CD14-positive monocyte (primary cell): ENCODE results near the gene OCEL1. TPM values are rescaled to one million over a fixed set of nuclear protein-coding genes. Genes with fewer than 3 reads are reported as not detected.

ENCODE experiments used
- DNase-seq, 3 donors: peaks; one replicate each; pipeline ENCODE4 v3.0.0-alpha.2; 2011 to 2022
- H2AFZ ChIP-seq: 2 replicates; pipeline ENCODE4 v1.6.0; 2012; ENCODE audit warnings: mild to moderate bottlenecking, low read depth, low read length, inconsistent platforms; ENCODE audit not compliant: insufficient read depth, poor library complexity, severe bottlenecking
- H3K27ac ChIP-seq, 2 donors: 1 replicate in 1 of 2; 2 replicates in 1 of 2; pipeline ENCODE4 v1.5.1; 2012 to 2013; ENCODE audit warnings: low read length in 2 of 2, control low read depth in 1 of 2, inconsistent platforms in 1 of 2, low read depth in 1 of 2, mild to moderate bottlenecking in 1 of 2
- H3K27me3 ChIP-seq, 2 donors: one replicate each; pipeline versions ENCODE4 v1.6.0 to v1.6.1; 2011 to 2013; ENCODE audit warnings: low read length in 2 of 2; ENCODE audit not compliant: control insufficient read depth in 2 of 2, insufficient read depth in 2 of 2
- H3K36me3 ChIP-seq, 2 donors: replicated peaks in 1 of 2; 1 replicate in 1 of 2; 2 replicates in 1 of 2; pipeline versions ENCODE4 v1.5.1 to v1.6.1; 2012 to 2013; ENCODE audit warnings: low read length in 2 of 2, control low read depth in 1 of 2, inconsistent platforms in 1 of 2, mild to moderate bottlenecking in 1 of 2; ENCODE audit not compliant: insufficient read depth in 2 of 2, control insufficient read depth in 1 of 2
- H3K4me1 ChIP-seq, 2 donors: 1 replicate in 1 of 2; 2 replicates in 1 of 2; pipeline versions ENCODE4 v1.5.1 to v1.6.1; 2012 to 2013; ENCODE audit warnings: low read length in 2 of 2, control low read depth in 1 of 2, inconsistent platforms in 1 of 2, mild to moderate bottlenecking in 1 of 2, moderate library complexity in 1 of 2; ENCODE audit not compliant: insufficient read depth in 2 of 2, control insufficient read depth in 1 of 2
- H3K4me2 ChIP-seq: replicated peaks from 2 replicates; pipeline ENCODE3; 2012; ENCODE audit warnings: low read length, moderate library complexity, mild to moderate bottlenecking; ENCODE audit not compliant: poor library complexity, severe bottlenecking; ENCODE audit errors: extremely low read depth
- H3K4me3 ChIP-seq, 3 experiments: fragments of 200-600 bp in 1 of 3; sonication (generic) in 1 of 3; replicated peaks in 1 of 3; 1 replicate in 2 of 3; 2 replicates in 1 of 3; pipeline ENCODE4 v1.5.1; 2011 to 2013; ENCODE audit warnings: low read length in 3 of 3, mild to moderate bottlenecking in 3 of 3, control low read depth in 2 of 3, low read depth in 2 of 3, inconsistent platforms in 1 of 3, moderate library complexity in 1 of 3
- H3K79me2 ChIP-seq: 2 replicates; pipeline ENCODE4 v1.6.0; 2012; ENCODE audit warnings: mild to moderate bottlenecking, control low read depth, inconsistent platforms, low read length, moderate library complexity; ENCODE audit not compliant: insufficient read depth
- H3K9ac ChIP-seq: 2 replicates; pipeline ENCODE4 v1.6.0; 2017; ENCODE audit warnings: low read length, mild to moderate bottlenecking; ENCODE audit not compliant: insufficient read depth, poor library complexity, severe bottlenecking
- H3K9me3 ChIP-seq, 2 donors: replicated peaks in 1 of 2; 1 replicate in 1 of 2; 2 replicates in 1 of 2; pipeline versions ENCODE4 v1.5.1 to v1.6.1; 2012 to 2013; ENCODE audit warnings: low read length in 2 of 2, control low read depth in 1 of 2; ENCODE audit not compliant: control insufficient read depth in 1 of 2, insufficient read depth in 1 of 2
- H4K20me1 ChIP-seq: 2 replicates; pipeline ENCODE4 v1.6.0; 2012; ENCODE audit warnings: mild to moderate bottlenecking, low read length, control low read depth, moderate library complexity; ENCODE audit not compliant: insufficient read depth
- H3K27ac Mint-ChIP-seq, 7 donors: one replicate each; pipeline ENCODE4 v1.8.0; 2020; ENCODE audit warnings: mild to moderate bottlenecking in 7 of 7, mixed read lengths in 7 of 7, moderate library complexity in 6 of 7, inconsistent platforms in 2 of 7
- H3K27me3 Mint-ChIP-seq, 3 donors: one replicate each; pipeline ENCODE4 v1.8.0; 2021 to 2022; ENCODE audit warnings: low read depth in 3 of 3, mild to moderate bottlenecking in 3 of 3, mixed read lengths in 3 of 3, moderate library complexity in 3 of 3, inconsistent platforms in 1 of 3
- H3K36me3 Mint-ChIP-seq, 2 donors: one replicate each; pipeline ENCODE4 v1.8.0; 2020; ENCODE audit warnings: mixed read lengths in 2 of 2, inconsistent platforms in 1 of 2, mild to moderate bottlenecking in 1 of 2
- H3K4me1 Mint-ChIP-seq: one replicate; pipeline ENCODE4 v1.8.0; 2020; ENCODE audit warnings: mild to moderate bottlenecking, mixed read lengths
- H3K4me3 Mint-ChIP-seq, 2 donors: one replicate each; pipeline ENCODE4 v1.8.0; 2020; ENCODE audit warnings: mild to moderate bottlenecking in 2 of 2, mixed read lengths in 2 of 2, moderate library complexity in 1 of 2
- H3K9me3 Mint-ChIP-seq, 7 donors: one replicate each; pipeline ENCODE4 v1.8.0; 2020 to 2022; ENCODE audit warnings: mixed read lengths in 7 of 7, mild to moderate bottlenecking in 6 of 7, moderate library complexity in 6 of 7, inconsistent platforms in 2 of 7
- CTCF ChIP-seq: fragments of 200-600 bp; IDR thresholded peaks from one replicate; pipeline ENCODE4 v1.8.0; 2022; ENCODE audit warnings: antibody characterized with exemption, mild to moderate bottlenecking
- WGBS: methylation state at CpG from one replicate; pipeline ENCODE4 v1.1.5; 2013; ENCODE audit warnings: missing lambda C conversion rate; ENCODE audit not compliant: insufficient coverage; 5-methylcytosine and 5-hydroxymethylcytosine counted together
- intact Hi-C, 2 donors: fragments of 100-400 bp; cut with micrococcal nuclease; formaldehyde crosslinking; loops; one replicate each; pipeline versions ENCODE4 v1.15.0 to v1.15.1; 2023
- polyA plus RNA-seq, 3 donors: library from polyadenylated mRNA; depleted of rRNA in 1 of 3; unstranded in 2 of 3; stranded (reverse) in 1 of 3; fragments of 300-500 nt in 2 of 3; fragments of >200 nt in 1 of 3; fragmentation: Illumina TruSeq in 2 of 3; gene quantifications; 1 replicate in 2 of 3; 2 replicates in 1 of 3; pipeline ENCODE4 v1.2.3, GENCODE V29; 2012 to 2021

The OCEL1 gene
- polyA plus RNA-seq, 3 donors = 31.8 to 59.9 (median 57.6) TPM

GRCh38 chr19:17263712-17264640 is 38.0 kb downstream of the OCEL1 start:
- no peak overlapping the region for H3K4me3 Mint-ChIP-seq
- Histone ChIP-seq H3K4me3 (no peak overlapping the region), H3K9me3 (no peaks in the 10 kb centered on the region), H3K4me2 (no peak overlapping the region), H3K27me3 (no peaks in the 10 kb centered on the region), H3K79me2 (peaks cover 15% of the 10 kb centered on the region), H3K36me3 (peaks cover 0 to 2% of the 10 kb centered on the region in 2 donors), H4K20me1 (no peaks in the 10 kb centered on the region), H2AFZ (peak overlapping the region; percentile 29), H3K27ac (no peak overlapping the region), H3K9ac (no peak overlapping the region), H3K4me1 (peaks cover 16 to 17% of the 10 kb centered on the region in 2 donors)
- intact Hi-C loops = loop anchor here in 1 of 2 donors (10.0 kb wide), 1 partner anchor 591 kb away; the partner anchor contains the start of gene RPL18A
- peaks cover 26% of the 10 kb centered on the region for H3K4me1 Mint-ChIP-seq
- no peak for TF ChIP-seq CTCF
- H3K27me3 Mint-ChIP-seq = peaks cover 2 to 5% (median 3%) of the 10 kb centered on the region in 3 donors
- H3K36me3 Mint-ChIP-seq = peaks cover 0 to 4% of the 10 kb centered on the region in 2 donors
- no peak for DNase-seq
- H3K27ac Mint-ChIP-seq = peak overlapping the region in 1 of 7 donors; percentile 46
- H3K9me3 Mint-ChIP-seq = peaks cover 0 to 3% (median 0%) of the 10 kb centered on the region in 7 donors
- 94% methylated on average over 17 of the region's 23 CpGs for WGBS

- Histone ChIP-seq H4K20me1 (no peaks in the 10 kb centered on the region), H3K9ac (no peak within 1 kb of the TSS), H3K36me3 (peaks cover 0 to 4% of the 10 kb centered on the region in 2 donors), H3K79me2 (peaks cover 17% of the 10 kb centered on the region), H3K4me3 (no peak within 1 kb of the TSS), H3K9me3 (no peaks in the 10 kb centered on the region), H2AFZ (peak within 1 kb of the TSS; percentile 29), H3K4me1 (peaks cover 16 to 17% of the 10 kb centered on the region in 2 donors), H3K27ac (no peak within 1 kb of the TSS), H3K4me2 (no peak within 1 kb of the TSS), H3K27me3 (no peaks in the 10 kb centered on the region)
- DNase-seq = no peak
- Mint-ChIP-seq H3K27ac (peak within 1 kb of the TSS in 3 of 7 donors; percentile 25 to 62 (median 46)), H3K36me3 (peaks cover 0 to 11% of the 10 kb centered on the region in 2 donors), H3K4me3 (no peak within 1 kb of the TSS), H3K9me3 (peaks cover 0 to 3% (median 0%) of the 10 kb centered on the region in 7 donors), H3K27me3 (peaks cover 0 to 5% (median 2%) of the 10 kb centered on the region in 3 donors), H3K4me1 (peaks cover 26% of the 10 kb centered on the region)
- no peak for TF ChIP-seq CTCF
- no CpG with 5 or more reads among the region's 5 CpGs for WGBS
- intact Hi-C loops = loop anchor here in 1 of 2 donors (10.0 kb wide), 1 partner anchor 590 kb away; the partner anchor contains the start of gene RPL18A
These were observed 38.6 kb downstream of the OCEL1 start, which contains the start of gene USHBP1 for GRCh38 chr19:17264641-17264979. Gene USHBP1, minus strand, starts transcription at chr19:17264745. Its CDS starts 446 bp downstream, at chr19:17264299.
